ENCODE data around the gene KCNJ15.
"Not testable (repeated sequence)": the region's sequence is repeated elsewhere in the genome, so short reads cannot be mapped to it uniquely, and the experiment has no call there.

The KCNJ15 gene

GRCh38 chr21:38229260-38229877 is 27.4 kb upstream of the KCNJ15 start:
- DNase-seq (ENCODE audit: insufficient read length), result no peak
- FAIRE-seq, result no peak

GRCh38 chr21:38234395-38235142 is 22.2 kb upstream of the KCNJ15 start:
- DNase-seq (ENCODE audit: insufficient read length) (no peak), FAIRE-seq (no peak)
- TF ChIP-seq POLR2AphosphoS5 (IDR thresholded peaks at IDR 0.05; ENCODE audit: low read depth, low read length) (no peak), POLR2A (IDR thresholded peaks at IDR 0.05; ENCODE audit: low read depth, low read length) (no peak), TAF1 (IDR thresholded peaks at IDR 0.05; ENCODE audit: borderline replicate concordance, low read depth, low read length) (no peak)

More at GRCh38 chr21:38229260-38229877, 27.4 kb upstream of the KCNJ15 start:
- TF ChIP-seq POLR2A (IDR thresholded peaks at IDR 0.05; ENCODE audit: low read depth, low read length) (no peak), POLR2AphosphoS5 (IDR thresholded peaks at IDR 0.05; ENCODE audit: low read depth, low read length) (no peak), TAF1 (IDR thresholded peaks at IDR 0.05; ENCODE audit: borderline replicate concordance, low read depth, low read length) (no peak)

GRCh38 chr21:38235251-38235650 is 21.5 kb upstream of the KCNJ15 start:
- DNase-seq (ENCODE audit: insufficient read length); FAIRE-seq: not testable (repeated sequence)

- FAIRE-seq (no peak), DNase-seq (ENCODE audit: insufficient read length) (no peak)
Measured at GRCh38 chr21:38236232-38236631, 20.6 kb upstream of the KCNJ15 start.

GRCh38 chr21:38239672-38240071 is 17.1 kb upstream of the KCNJ15 start:
- TF ChIP-seq POLR2AphosphoS5 (IDR thresholded peaks at IDR 0.05; ENCODE audit: low read depth, low read length) (no peak), TAF1 (IDR thresholded peaks at IDR 0.05; ENCODE audit: borderline replicate concordance, low read depth, low read length) (no peak), POLR2A (IDR thresholded peaks at IDR 0.05; ENCODE audit: low read depth, low read length) (no peak)
- no peak for FAIRE-seq
- DNase-seq (ENCODE audit: insufficient read length), result no peak

More at GRCh38 chr21:38236232-38236631, 20.6 kb upstream of the KCNJ15 start:
- TF ChIP-seq TAF1 (IDR thresholded peaks at IDR 0.05; ENCODE audit: borderline replicate concordance, low read depth, low read length), result no peak
- no peak for TF ChIP-seq POLR2A (IDR thresholded peaks at IDR 0.05; ENCODE audit: low read depth, low read length)
- TF ChIP-seq POLR2AphosphoS5 (IDR thresholded peaks at IDR 0.05; ENCODE audit: low read depth, low read length), result no peak

GRCh38 chr21:38240129-38240528 is 16.7 kb upstream of the KCNJ15 start:
- FAIRE-seq, result no peak
- no peak for DNase-seq (ENCODE audit: insufficient read length)
- TF ChIP-seq POLR2AphosphoS5 (IDR thresholded peaks at IDR 0.05; ENCODE audit: low read depth, low read length), result no peak
- TF ChIP-seq POLR2A (IDR thresholded peaks at IDR 0.05; ENCODE audit: low read depth, low read length), result no peak
- no peak for TF ChIP-seq TAF1 (IDR thresholded peaks at IDR 0.05; ENCODE audit: borderline replicate concordance, low read depth, low read length)

- no peak for DNase-seq (ENCODE audit: insufficient read length)
- TF ChIP-seq POLR2AphosphoS5 (IDR thresholded peaks at IDR 0.05; ENCODE audit: low read depth, low read length), result no peak
- no peak for TF ChIP-seq TAF1 (IDR thresholded peaks at IDR 0.05; ENCODE audit: borderline replicate concordance, low read depth, low read length)
- no peak for TF ChIP-seq POLR2A (IDR thresholded peaks at IDR 0.05; ENCODE audit: low read depth, low read length)
- no peak for FAIRE-seq
Measured at GRCh38 chr21:38241029-38241740, 15.6 kb upstream of the KCNJ15 start.

GRCh38 chr21:38242061-38242460 is 14.7 kb upstream of the KCNJ15 start:
- FAIRE-seq, result no peak
- no peak for TF ChIP-seq POLR2A (IDR thresholded peaks at IDR 0.05; ENCODE audit: low read depth, low read length)
- TF ChIP-seq TAF1 (IDR thresholded peaks at IDR 0.05; ENCODE audit: borderline replicate concordance, low read depth, low read length), result no peak
- TF ChIP-seq POLR2AphosphoS5 (IDR thresholded peaks at IDR 0.05; ENCODE audit: low read depth, low read length), result no peak
- DNase-seq (ENCODE audit: insufficient read length), result no peak

- no peak for FAIRE-seq
- DNase-seq (ENCODE audit: insufficient read length), result no peak
- no peak for TF ChIP-seq TAF1 (IDR thresholded peaks at IDR 0.05; ENCODE audit: borderline replicate concordance, low read depth, low read length)
Measured at GRCh38 chr21:38243732-38244406, 12.9 kb upstream of the KCNJ15 start.

- no peak for FAIRE-seq
- TF ChIP-seq POLR2AphosphoS5 (IDR thresholded peaks at IDR 0.05; ENCODE audit: low read depth, low read length) (no peak), TAF1 (IDR thresholded peaks at IDR 0.05; ENCODE audit: borderline replicate concordance, low read depth, low read length) (no peak), POLR2A (IDR thresholded peaks at IDR 0.05; ENCODE audit: low read depth, low read length) (no peak)
- DNase-seq (ENCODE audit: insufficient read length), result no peak
Measured at GRCh38 chr21:38244407-38244787, 12.4 kb upstream of the KCNJ15 start.
